OCI-LY1 (cell line): ENCODE data around the gene HBP1.

Experiments used
- H2AFZ ChIP-seq: fragments of 200-600 bp; sonication (generic), shearing (Covaris generic); 2 replicates; pipeline ENCODE4 v1.6.0; 2014; ENCODE audit warnings: antibody characterized with exemption, mild to moderate bottlenecking, low read length
- H3F3A ChIP-seq: fragments of 200-600 bp; sonication (generic), shearing (Covaris generic); 2 replicates; pipeline ENCODE4 v1.6.0; 2014; ENCODE audit warnings: mild to moderate bottlenecking, antibody characterized with exemption, low read length, moderate library complexity; ENCODE audit not compliant: insufficient read depth
- H3K27ac ChIP-seq: fragments of 200-600 bp; sonication (generic); 2 replicates; pipeline ENCODE4 v1.5.1; 2014; ENCODE audit warnings: low read length, mixed run types, mild to moderate bottlenecking, low read depth; ENCODE audit not compliant: poor library complexity, severe bottlenecking
- H3K27me3 ChIP-seq: fragments of 200-600 bp; sonication (generic); 2 replicates; pipeline ENCODE4 v1.6.0; 2014; ENCODE audit warnings: antibody characterized with exemption, mild to moderate bottlenecking, low read length, moderate library complexity; ENCODE audit not compliant: insufficient read depth
- H3K36me3 ChIP-seq: fragments of 200-600 bp; sonication (generic); 2 replicates; pipeline ENCODE4 v1.6.1; 2014; ENCODE audit warnings: mild to moderate bottlenecking, antibody characterized with exemption, low read length, moderate library complexity, mixed read lengths; ENCODE audit not compliant: insufficient read depth
- H3K4me1 ChIP-seq: fragments of 200-600 bp; sonication (generic); 2 replicates; pipeline ENCODE4 v1.5.1; 2014; ENCODE audit warnings: mild to moderate bottlenecking, low read length, moderate library complexity; ENCODE audit not compliant: insufficient read depth, severe bottlenecking
- H3K4me2 ChIP-seq: fragments of 200-600 bp; sonication (generic), shearing (Covaris generic); 2 replicates; pipeline ENCODE4 v1.6.1; 2014; ENCODE audit warnings: low read length
- H3K4me3 ChIP-seq: fragments of 200-600 bp; sonication (generic); 2 replicates; pipeline ENCODE4 v1.5.1; 2014; ENCODE audit warnings: low read length, low read depth, mild to moderate bottlenecking, mixed read lengths; ENCODE audit not compliant: poor library complexity, severe bottlenecking
- H3K79me2 ChIP-seq: fragments of 200-600 bp; shearing (Covaris generic); 2 replicates; pipeline ENCODE4 v1.6.1; 2016; ENCODE audit warnings: mixed run types, low read length, mixed read lengths; ENCODE audit not compliant: insufficient read depth
- H3K9ac ChIP-seq: fragments of 200-600 bp; sonication (generic), shearing (Covaris generic); 2 replicates; pipeline ENCODE4 v1.6.1; 2014; ENCODE audit warnings: mild to moderate bottlenecking, low read length, mixed read lengths
- H3K9me2 ChIP-seq: fragments of 200-600 bp; sonication (generic), shearing (Covaris generic); 2 replicates; pipeline ENCODE4 v1.6.1; 2014; ENCODE audit warnings: low read depth, mild to moderate bottlenecking, low read length, mixed read lengths
- H3K9me3 ChIP-seq: fragments of 200-600 bp; shearing (Covaris generic); 2 replicates; pipeline ENCODE4 v1.6.1; 2014; ENCODE audit warnings: low read length, mixed read lengths
- H4K20me1 ChIP-seq: fragments of 200-600 bp; sonication (generic), shearing (Covaris generic); 2 replicates; pipeline ENCODE4 v1.6.0; 2016; ENCODE audit warnings: mild to moderate bottlenecking, low read length; ENCODE audit not compliant: insufficient read depth
- EZH2 ChIP-seq: fragments of 200-600 bp; sonication (generic), shearing (Covaris generic); IDR thresholded peaks from 2 replicates; pipeline ENCODE4 v1.8.0; 2017; ENCODE audit warnings: borderline replicate concordance, mixed run types, mild to moderate bottlenecking, antibody characterized with exemption, low read length, moderate library complexity, mixed read lengths
- TF ChIP-seq, protein P1 (sequence below): fragments of 200-600 bp; sonication (generic), shearing (Covaris generic); IDR thresholded peaks from 2 replicates; pipeline ENCODE4 v1.5.1; 2017; ENCODE audit warnings: mild to moderate bottlenecking, antibody characterized with exemption, low read length, moderate library complexity, mixed read lengths

HBP1 gene

DNA sequence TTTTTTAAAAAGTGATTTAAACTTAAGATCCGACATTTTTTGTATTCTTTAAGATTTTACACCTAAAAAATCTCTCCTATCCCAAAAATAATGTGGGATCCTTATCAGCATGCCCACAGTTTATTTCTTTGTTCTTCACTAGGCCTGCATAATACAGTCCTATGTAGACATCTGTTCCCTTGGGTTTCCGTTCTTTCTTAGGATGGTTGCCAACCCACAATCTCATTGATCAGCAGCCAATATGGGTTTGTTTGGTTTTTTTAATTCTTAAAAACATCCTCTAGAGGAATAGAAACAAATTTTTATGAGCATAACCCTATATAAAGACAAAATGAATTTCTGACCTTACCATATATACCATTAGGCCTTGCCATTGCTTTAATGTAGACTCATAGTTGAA is 8.4 kb upstream of the HBP1 start:
- H3K9ac ChIP-seq, result no peak overlapping the region
- no peaks in the 10 kb centered on the region for H3F3A ChIP-seq
- H3K79me2 ChIP-seq, result no peaks in the 10 kb centered on the region
- H2AFZ ChIP-seq, result no peak overlapping the region
- H3K27ac ChIP-seq, result no peak overlapping the region
- no peaks in the 10 kb centered on the region for H4K20me1 ChIP-seq
- H3K4me2 ChIP-seq, result no peak overlapping the region
- no peak overlapping the region for H3K4me3 ChIP-seq
- H3K36me3 ChIP-seq, result no peaks in the 10 kb centered on the region
- TF ChIP-seq EZH2, result no peak
- TF ChIP-seq, protein P1, sequence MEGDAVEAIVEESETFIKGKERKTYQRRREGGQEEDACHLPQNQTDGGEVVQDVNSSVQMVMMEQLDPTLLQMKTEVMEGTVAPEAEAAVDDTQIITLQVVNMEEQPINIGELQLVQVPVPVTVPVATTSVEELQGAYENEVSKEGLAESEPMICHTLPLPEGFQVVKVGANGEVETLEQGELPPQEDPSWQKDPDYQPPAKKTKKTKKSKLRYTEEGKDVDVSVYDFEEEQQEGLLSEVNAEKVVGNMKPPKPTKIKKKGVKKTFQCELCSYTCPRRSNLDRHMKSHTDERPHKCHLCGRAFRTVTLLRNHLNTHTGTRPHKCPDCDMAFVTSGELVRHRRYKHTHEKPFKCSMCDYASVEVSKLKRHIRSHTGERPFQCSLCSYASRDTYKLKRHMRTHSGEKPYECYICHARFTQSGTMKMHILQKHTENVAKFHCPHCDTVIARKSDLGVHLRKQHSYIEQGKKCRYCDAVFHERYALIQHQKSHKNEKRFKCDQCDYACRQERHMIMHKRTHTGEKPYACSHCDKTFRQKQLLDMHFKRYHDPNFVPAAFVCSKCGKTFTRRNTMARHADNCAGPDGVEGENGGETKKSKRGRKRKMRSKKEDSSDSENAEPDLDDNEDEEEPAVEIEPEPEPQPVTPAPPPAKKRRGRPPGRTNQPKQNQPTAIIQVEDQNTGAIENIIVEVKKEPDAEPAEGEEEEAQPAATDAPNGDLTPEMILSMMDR, result no peak
- H3K9me3 ChIP-seq, result no peaks in the 10 kb centered on the region
- H3K27me3 ChIP-seq, result no peaks in the 10 kb centered on the region
- H3K4me1 ChIP-seq, result no peaks in the 10 kb centered on the region
- H3K9me2 ChIP-seq, result no peaks in the 10 kb centered on the region

DNA sequence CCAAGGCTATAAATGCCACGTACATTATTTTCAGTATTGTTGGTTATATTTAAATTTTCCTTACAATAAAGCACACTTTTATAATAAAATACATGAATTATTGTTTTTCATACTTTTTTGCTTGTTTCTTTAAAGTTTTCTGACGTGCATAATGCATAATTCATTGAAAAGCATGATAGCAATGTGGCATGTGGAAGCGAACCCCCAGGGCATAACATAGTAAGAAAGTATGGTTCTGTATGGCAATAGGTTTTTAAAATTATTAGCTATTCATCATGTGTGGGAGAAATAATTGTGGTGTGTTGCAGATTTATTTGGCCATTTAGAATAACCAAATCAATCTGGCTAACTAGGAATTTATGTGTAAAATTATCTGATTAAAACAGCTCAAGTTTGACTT is 7.4 kb upstream of the HBP1 start:
- Histone ChIP-seq H3K4me2 (no peak overlapping the region), H3K9ac (no peak overlapping the region), H3K27me3 (no peaks in the 10 kb centered on the region), H3K4me3 (no peak overlapping the region), H3K27ac (no peak overlapping the region), H3K36me3 (no peaks in the 10 kb centered on the region), H3K9me3 (no peaks in the 10 kb centered on the region), H4K20me1 (no peaks in the 10 kb centered on the region), H3K9me2 (no peaks in the 10 kb centered on the region), H2AFZ (no peak overlapping the region), H3F3A (no peaks in the 10 kb centered on the region), H3K4me1 (no peaks in the 10 kb centered on the region), H3K79me2 (no peaks in the 10 kb centered on the region)
- TF ChIP-seq, protein P1, result no peak
- TF ChIP-seq EZH2, result no peak

DNA sequence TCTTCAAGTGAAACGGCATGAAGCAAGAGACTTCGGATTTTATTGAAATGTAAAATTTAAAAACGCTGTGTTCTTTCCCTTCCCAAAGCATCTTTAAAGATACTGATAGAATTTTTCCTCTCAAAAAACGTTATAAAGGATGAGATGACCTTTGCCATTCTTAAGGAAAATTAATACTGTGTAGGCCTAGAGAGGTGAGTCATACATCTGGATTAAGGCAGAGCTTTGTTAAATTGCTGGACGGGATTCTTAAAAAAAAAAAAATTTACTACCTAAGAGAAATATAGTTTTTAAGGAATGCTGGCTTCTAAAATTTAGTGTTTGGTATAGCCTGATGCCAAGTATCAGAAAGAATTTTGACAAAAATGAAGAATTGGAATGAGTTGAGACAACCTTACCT is 6.3 kb upstream of the HBP1 start:
- TF ChIP-seq, protein P1, result no peak
- no peak for TF ChIP-seq EZH2
- H3K9ac ChIP-seq, result no peak overlapping the region
- no peaks in the 10 kb centered on the region for H3K79me2 ChIP-seq
- no peaks in the 10 kb centered on the region for H3K9me3 ChIP-seq
- no peaks in the 10 kb centered on the region for H4K20me1 ChIP-seq
- H3F3A ChIP-seq, result no peaks in the 10 kb centered on the region
- H3K36me3 ChIP-seq, result no peaks in the 10 kb centered on the region
- peaks cover 7% of the 10 kb centered on the region for H3K4me1 ChIP-seq
- H3K4me3 ChIP-seq, result no peak overlapping the region
- no peak overlapping the region for H3K4me2 ChIP-seq
- H3K9me2 ChIP-seq, result no peaks in the 10 kb centered on the region
- H2AFZ ChIP-seq, result no peak overlapping the region
- no peaks in the 10 kb centered on the region for H3K27me3 ChIP-seq
- H3K27ac ChIP-seq, result no peak overlapping the region
